Measurements from ENCODE around the gene NCAPG2. TPM values are rescaled to one million over a fixed set of nuclear protein-coding genes. Genes with fewer than 3 reads are reported as not detected.

The NCAPG2 gene
- total and polyA plus RNA-seq, 2 donors (not counting 1 experiment from before 2014, with no cell fraction given) = 10.9 to 18.7 TPM

DNA sequence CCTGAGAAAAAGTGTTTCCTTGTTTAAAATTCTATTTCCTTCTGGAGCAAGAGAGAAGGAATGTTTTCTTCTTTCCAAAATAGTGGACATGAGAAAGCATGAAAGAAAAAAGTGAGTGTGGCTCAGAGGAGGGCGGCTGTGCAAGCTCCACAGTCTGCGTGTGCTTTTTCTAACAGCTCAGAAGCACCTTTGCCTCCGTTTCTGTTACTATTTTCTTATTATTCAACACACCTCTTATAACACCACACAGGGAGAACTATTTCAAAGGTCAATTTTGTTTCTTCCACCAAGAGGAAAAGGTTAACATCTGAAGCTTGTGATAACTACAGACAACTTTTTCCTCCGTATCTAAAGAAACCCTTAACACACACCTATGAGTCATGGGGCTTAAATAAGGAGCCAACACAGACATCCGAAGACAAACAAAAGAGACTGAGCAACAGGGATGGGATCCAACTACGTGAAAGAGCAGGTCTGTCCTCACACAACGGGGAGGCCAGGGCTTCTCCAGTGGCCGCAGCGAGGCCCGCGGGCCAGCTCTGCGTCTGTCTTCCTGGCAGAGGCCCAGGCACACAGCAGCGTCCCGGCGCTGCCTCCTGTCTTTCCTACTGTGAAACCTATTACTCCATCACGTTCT, 36.2 kb upstream of the NCAPG2 start:
- no peak overlapping the region for H3K9ac ChIP-seq (ENCODE audit: insufficient read depth, low read length)
- no peaks in the 10 kb centered on the region for H3K9me3 ChIP-seq (ENCODE audit: control insufficient read depth, insufficient read depth, low read depth, low read length)
- TF ChIP-seq, protein P1, sequence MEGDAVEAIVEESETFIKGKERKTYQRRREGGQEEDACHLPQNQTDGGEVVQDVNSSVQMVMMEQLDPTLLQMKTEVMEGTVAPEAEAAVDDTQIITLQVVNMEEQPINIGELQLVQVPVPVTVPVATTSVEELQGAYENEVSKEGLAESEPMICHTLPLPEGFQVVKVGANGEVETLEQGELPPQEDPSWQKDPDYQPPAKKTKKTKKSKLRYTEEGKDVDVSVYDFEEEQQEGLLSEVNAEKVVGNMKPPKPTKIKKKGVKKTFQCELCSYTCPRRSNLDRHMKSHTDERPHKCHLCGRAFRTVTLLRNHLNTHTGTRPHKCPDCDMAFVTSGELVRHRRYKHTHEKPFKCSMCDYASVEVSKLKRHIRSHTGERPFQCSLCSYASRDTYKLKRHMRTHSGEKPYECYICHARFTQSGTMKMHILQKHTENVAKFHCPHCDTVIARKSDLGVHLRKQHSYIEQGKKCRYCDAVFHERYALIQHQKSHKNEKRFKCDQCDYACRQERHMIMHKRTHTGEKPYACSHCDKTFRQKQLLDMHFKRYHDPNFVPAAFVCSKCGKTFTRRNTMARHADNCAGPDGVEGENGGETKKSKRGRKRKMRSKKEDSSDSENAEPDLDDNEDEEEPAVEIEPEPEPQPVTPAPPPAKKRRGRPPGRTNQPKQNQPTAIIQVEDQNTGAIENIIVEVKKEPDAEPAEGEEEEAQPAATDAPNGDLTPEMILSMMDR (conservative IDR thresholded peaks at IDR 0.05 in 1 of 2, IDR thresholded peaks at IDR 0.05 in 1 of 2; ENCODE audit: low read depth in 1 of 2, low read length in 2 of 2) = peak in 1 of 2 donors; percentile 23
- TF ChIP-seq EZH2 (IDR thresholded peaks at IDR 0.05; ENCODE audit: low read length, missing control alignments) = no peak
- no peaks in the 10 kb centered on the region for H3K79me2 ChIP-seq (ENCODE audit: control insufficient read depth, insufficient read depth, low read length)
- H4K20me1 ChIP-seq (ENCODE audit: control insufficient read depth, extremely low read depth, insufficient read depth, low read length) = no peaks in the 10 kb centered on the region
- DNase-seq (ENCODE audit: low read depth in 2 of 2) = peak; percentile 91 to 98
- H3K27me3 ChIP-seq (ENCODE audit: control insufficient read depth, insufficient read depth, low read length) = no peaks in the 10 kb centered on the region
- no peak overlapping the region for H2AFZ ChIP-seq (ENCODE audit: low read length)
- H3K27ac ChIP-seq (ENCODE audit: insufficient read depth, low read length) = peak overlapping the region; percentile 42
- peak overlapping the region; percentile 11 for H3K4me2 ChIP-seq (ENCODE audit: extremely low read depth, insufficient read depth, low read length)
- peaks cover 20% of the 10 kb centered on the region for H3K36me3 ChIP-seq (ENCODE audit: control insufficient read depth, insufficient read depth, low read length)
- peak overlapping the region in 1 of 4 experiments; percentile 10 for H3K4me3 ChIP-seq (replicated peaks in 1 of 4; ENCODE audit: control extremely low read depth in 1 of 4, insufficient read depth in 1 of 4, low read depth in 3 of 4, low read length in 4 of 4)
- H3K4me1 ChIP-seq (ENCODE audit: control insufficient read depth, extremely low read depth, insufficient read depth, low read length) = peaks cover 11% of the 10 kb centered on the region

DNA sequence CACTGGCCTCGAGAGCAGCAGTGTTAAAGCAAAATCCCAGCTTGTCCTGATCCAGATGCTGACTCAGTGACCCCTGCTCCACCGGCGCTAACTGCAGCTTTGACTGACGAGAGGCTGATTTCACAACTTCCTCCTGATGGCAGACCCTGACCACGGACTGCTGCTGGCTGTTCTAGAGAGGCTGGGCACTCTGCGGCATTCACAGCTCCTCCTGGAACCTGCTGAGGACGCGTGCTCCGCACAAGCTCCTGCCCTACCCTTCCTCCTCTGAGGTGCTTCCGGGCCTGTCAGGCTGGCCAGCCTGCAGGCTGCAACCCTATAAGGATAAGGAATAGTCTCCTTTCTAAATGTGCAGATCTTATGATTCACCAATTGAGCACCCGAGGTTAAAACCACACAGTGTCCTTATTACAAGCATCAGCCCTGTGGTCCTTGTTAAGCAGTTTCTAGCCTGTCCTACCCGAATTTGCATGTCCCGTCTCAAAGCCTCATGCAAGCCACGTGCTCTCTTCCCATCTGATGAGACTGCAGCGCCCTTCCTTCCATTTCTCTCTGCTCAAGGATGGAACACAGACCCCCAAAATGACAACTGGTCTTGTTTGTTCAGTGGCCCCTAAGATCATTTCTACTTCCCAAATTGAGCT, 35.5 kb upstream of the NCAPG2 start:
- H4K20me1 ChIP-seq (ENCODE audit: control insufficient read depth, extremely low read depth, insufficient read depth, low read length) = no peaks in the 10 kb centered on the region
- no peaks in the 10 kb centered on the region for H3K9me3 ChIP-seq (ENCODE audit: control insufficient read depth, insufficient read depth, low read depth, low read length)
- no peak for TF ChIP-seq EZH2 (IDR thresholded peaks at IDR 0.05; ENCODE audit: low read length, missing control alignments)
- TF ChIP-seq, protein P1 (conservative IDR thresholded peaks at IDR 0.05 in 1 of 2, IDR thresholded peaks at IDR 0.05 in 1 of 2; ENCODE audit: low read depth in 1 of 2, low read length in 2 of 2) = no peak

DNA sequence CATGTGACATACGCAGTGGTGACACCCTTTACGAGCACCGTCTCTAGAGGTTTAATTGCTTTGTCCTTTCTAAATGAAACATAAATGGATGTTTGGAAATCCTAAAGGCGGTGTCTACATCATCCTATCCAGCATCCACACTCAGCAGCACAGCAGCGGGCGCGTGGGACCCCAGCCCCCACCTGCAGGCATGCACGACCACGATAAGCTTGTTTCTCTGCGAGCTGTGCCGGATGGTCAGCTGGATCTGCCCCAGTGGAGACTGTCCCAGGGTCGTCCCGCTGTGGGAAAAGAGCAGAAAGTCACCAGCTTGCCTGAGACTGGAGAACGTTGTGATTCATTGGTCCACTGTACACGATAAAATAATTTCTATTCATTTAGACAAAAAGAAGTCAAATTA, 34.2 kb upstream of the NCAPG2 start:
- Histone ChIP-seq H3K4me3 (replicated peaks in 1 of 4; ENCODE audit: control extremely low read depth in 1 of 4, insufficient read depth in 1 of 4, low read depth in 3 of 4, low read length in 4 of 4) (no peak overlapping the region), H3K4me1 (ENCODE audit: control insufficient read depth, extremely low read depth, insufficient read depth, low read length) (peaks cover 11% of the 10 kb centered on the region), H4K20me1 (ENCODE audit: control insufficient read depth, extremely low read depth, insufficient read depth, low read length) (no peaks in the 10 kb centered on the region), H3K9me3 (ENCODE audit: control insufficient read depth, insufficient read depth, low read depth, low read length) (no peaks in the 10 kb centered on the region), H3K27me3 (ENCODE audit: control insufficient read depth, insufficient read depth, low read length) (no peaks in the 10 kb centered on the region), H3K9ac (ENCODE audit: insufficient read depth, low read length) (no peak overlapping the region), H3K36me3 (ENCODE audit: control insufficient read depth, insufficient read depth, low read length) (peaks cover 22% of the 10 kb centered on the region), H3K79me2 (ENCODE audit: control insufficient read depth, insufficient read depth, low read length) (no peaks in the 10 kb centered on the region), H3K27ac (ENCODE audit: insufficient read depth, low read length) (no peak overlapping the region), H3K4me2 (ENCODE audit: extremely low read depth, insufficient read depth, low read length) (no peak overlapping the region), H2AFZ (ENCODE audit: low read length) (no peak overlapping the region)
- TF ChIP-seq, protein P1 (conservative IDR thresholded peaks at IDR 0.05 in 1 of 2, IDR thresholded peaks at IDR 0.05 in 1 of 2; ENCODE audit: low read depth in 1 of 2, low read length in 2 of 2) = no peak
- TF ChIP-seq EZH2 (IDR thresholded peaks at IDR 0.05; ENCODE audit: low read length, missing control alignments) = no peak
- no peak for DNase-seq (ENCODE audit: low read depth in 2 of 2)

More for the DNA sequence above, 35.5 kb upstream of the NCAPG2 start:
- Histone ChIP-seq H3K4me1 (ENCODE audit: control insufficient read depth, extremely low read depth, insufficient read depth, low read length) (peaks cover 11% of the 10 kb centered on the region), H3K4me3 (replicated peaks in 1 of 4; ENCODE audit: control extremely low read depth in 1 of 4, insufficient read depth in 1 of 4, low read depth in 3 of 4, low read length in 4 of 4) (peak overlapping the region in 1 of 4 experiments; percentile 10), H3K27me3 (ENCODE audit: control insufficient read depth, insufficient read depth, low read length) (no peaks in the 10 kb centered on the region), H3K36me3 (ENCODE audit: control insufficient read depth, insufficient read depth, low read length) (peaks cover 22% of the 10 kb centered on the region), H3K4me2 (ENCODE audit: extremely low read depth, insufficient read depth, low read length) (no peak overlapping the region), H2AFZ (ENCODE audit: low read length) (no peak overlapping the region), H3K9ac (ENCODE audit: insufficient read depth, low read length) (no peak overlapping the region), H3K79me2 (ENCODE audit: control insufficient read depth, insufficient read depth, low read length) (no peaks in the 10 kb centered on the region), H3K27ac (ENCODE audit: insufficient read depth, low read length) (peak overlapping the region; percentile 42)
- DNase-seq (ENCODE audit: low read depth in 2 of 2) = peak; percentile 95 to 96
